ENCODE data around the gene ARL15. TPM values are rescaled to one million over a fixed set of nuclear protein-coding genes. Genes with fewer than 3 reads are reported as not detected.

The ARL15 gene
- total and polyA plus RNA-seq, 2 of the 4 experiments (the other 2 are of a cell fraction) = 7.3 to 19.2 TPM

- H3K4me1 ChIP-seq (ENCODE audit: control insufficient read depth, insufficient read depth, low read length) = no peaks in the 10 kb centered on the region
- H2AK9ac ChIP-seq (replicated peaks; ENCODE audit: low read depth, low read length, poor library complexity) = no peak overlapping the region
- ChIA-PET CTCF (no interaction called here), POLR2A (ENCODE audit: unreplicated experiment) (no interaction called here)
- no peak overlapping the region for H2AFZ ChIP-seq (replicated peaks; ENCODE audit: low read length, poor library complexity)
- H2BK15ac ChIP-seq (ENCODE audit: low read depth, low read length) = no peak overlapping the region
- 0 out of 2 replicates have a peak, but pooled peaks cover 2% of the 10 kb centered on the region for H3K9me1 ChIP-seq (ENCODE audit: insufficient read depth, low read length)
- no peak overlapping the region for H2BK20ac ChIP-seq (ENCODE audit: low read depth, low read length)
- no peak overlapping the region for H2BK120ac ChIP-seq (ENCODE audit: low read depth, low read length)
- no peak overlapping the region for H2BK5ac ChIP-seq (ENCODE audit: low read depth, low read length, poor library complexity, severe bottlenecking)
- no peak overlapping the region for H3K23ac ChIP-seq (ENCODE audit: low read depth, low read length)
- no peaks in the 10 kb centered on the region for H4K20me1 ChIP-seq (ENCODE audit: insufficient read depth, low read length)
- H3K4ac ChIP-seq (ENCODE audit: low read depth, low read length) = no peak overlapping the region
- no peak overlapping the region for H3K18ac ChIP-seq (ENCODE audit: low read depth, low read length)
- dilution Hi-C loops (cut with HindIII; ENCODE audit: low sequenced_read_pairs, unreplicated experiment) = no loop called here
- in situ Hi-C loops (cut with MboI; ENCODE audit: low sequenced_read_pairs) = no loop called here
- H3K27ac ChIP-seq (ENCODE audit: insufficient read depth, low read length) = no peak overlapping the region
- TF ChIP-seq MAFK (IDR thresholded peaks at IDR 0.05; ENCODE audit: low read depth, low read length) (no peak), RFX5 (IDR thresholded peaks at IDR 0.05; ENCODE audit: low read depth, low read length) (no peak), RCOR1 (IDR thresholded peaks at IDR 0.05; ENCODE audit: insufficient replicate concordance, low read length) (no peak), RAD21 (IDR thresholded peaks at IDR 0.05; ENCODE audit: low read length) (no peak), POLR2A (IDR thresholded peaks at IDR 0.05; ENCODE audit: low read depth, low read length) (no peak), NFE2L2 (IDR thresholded peaks at IDR 0.05; ENCODE audit: low read depth, low read length) (no peak), CEBPB (IDR thresholded peaks at IDR 0.05; ENCODE audit: low read depth, low read length) (no peak), FOS (IDR thresholded peaks at IDR 0.05; ENCODE audit: low read depth, low read length) (no peak)
- no peak overlapping the region for H3K9ac ChIP-seq (ENCODE audit: low read depth, low read length)
- no peaks in the 10 kb centered on the region for H3K36me3 ChIP-seq (ENCODE audit: control insufficient read depth, insufficient read depth, low read length)
- no peak overlapping the region for H3K4me3 ChIP-seq (ENCODE audit: insufficient read depth, low read depth, low read length)
- BruUV-seq (replicated peaks) = no TSS peak
- intact Hi-C loops (cut with micrococcal nuclease) = no loop called here
- H3K56ac ChIP-seq (ENCODE audit: extremely low read depth, insufficient read depth, low read length) = no peak overlapping the region
- H3K14ac ChIP-seq (replicated peaks; ENCODE audit: low read depth, low read length) = no peak overlapping the region
- H4K8ac ChIP-seq (ENCODE audit: low read depth in 2 of 2, low read length in 2 of 2) = no peak overlapping the region
- WGBS, 2 experiments (ENCODE audit: extremely low coverage in 2 of 2, insufficient read length in 1 of 2) = no CpG with 5 or more reads among the region's 1 CpG
- H3K9me3 ChIP-seq (ENCODE audit: control insufficient read depth, insufficient read depth, low read length) = no peaks in the 10 kb centered on the region
- no peaks in the 10 kb centered on the region for H3K79me1 ChIP-seq (ENCODE audit: low read depth in 1 of 2, low read length in 2 of 2)
- no peak overlapping the region for H2AK5ac ChIP-seq (ENCODE audit: low read depth, low read length)
- ATAC-seq (ENCODE audit: low read depth) = no peak
- H4K91ac ChIP-seq (ENCODE audit: insufficient read depth, low read depth, low read length) = no peak overlapping the region
- no peaks in the 10 kb centered on the region for H3K27me3 ChIP-seq (ENCODE audit: control insufficient read depth, insufficient read depth, low read length)
- no peak overlapping the region for H4K5ac ChIP-seq (ENCODE audit: low read depth, low read length)
- no peak overlapping the region for H3K4me2 ChIP-seq (ENCODE audit: low read depth, low read length)
- DNase-seq = no peak
Observed at GRCh38 chr5:54040018-54040417, 270.4 kb downstream of the ARL15 start.
